HEK293 (cell line): ENCODE results near the gene EXOSC7.
A peak's percentile ranks its signal among the peaks of the same experiment; 100 is the strongest.

Experiments used
- CTCF ChIA-PET: fragments of 350-600 bp; formaldehyde crosslinking; extraction: SDS; loops from one replicate; lab custom pipeline; 2021; ENCODE audit warnings: antibody characterized with exemption; lab: Yijun Ruan, JAX
- POLR2A ChIA-PET: fragments of 300-600 bp; formaldehyde crosslinking; extraction: SDS; loops from one replicate; lab custom pipeline; 2020; ENCODE audit warnings: antibody characterized with exemption, inconsistent platforms; lab: Yijun Ruan, JAX
- H3K27ac ChIP-seq: fragments of 200-500 bp; sonication (Bioruptor generic); 2 replicates; pipeline ENCODE4 v1.5.1; 2014; ENCODE audit warnings: low read depth, low read length, control low read depth, inconsistent platforms; ENCODE audit errors: extremely low read depth
- H3K36me3 ChIP-seq, 2 experiments: fragments of 200-500 bp in 1 of 2; sonication (Bioruptor generic) in 1 of 2; 1 replicate in 1 of 2; 2 replicates in 1 of 2; pipeline ENCODE4 v1.5.1; 2014 to 2017; ENCODE audit warnings: inconsistent platforms in 2 of 2, low read length in 2 of 2; ENCODE audit not compliant: control insufficient read depth in 2 of 2, insufficient read depth in 1 of 2
- H3K4me1 ChIP-seq: fragments of 200-500 bp; sonication (Bioruptor generic); 2 replicates; pipeline ENCODE4 v1.5.1; 2014; ENCODE audit warnings: mild to moderate bottlenecking, low read length, inconsistent platforms; ENCODE audit not compliant: control insufficient read depth, insufficient read depth
- H3K4me3 ChIP-seq: 2 replicates; pipeline ENCODE4 v1.5.1; 2011; ENCODE audit warnings: low read depth, mild to moderate bottlenecking, control low read depth, low read length, moderate library complexity
- H3K9me3 ChIP-seq: fragments of 200-500 bp; sonication (Bioruptor generic); 2 replicates; pipeline ENCODE4 v1.5.1; 2014; ENCODE audit warnings: low read depth, low read length, inconsistent platforms; ENCODE audit not compliant: control insufficient read depth, insufficient read depth
- HOXA7 ChIP-seq: sonication (generic); formaldehyde crosslinking; IDR thresholded peaks from 2 replicates; pipeline ENCODE4 v1.8.1; 2022; ENCODE audit warnings: missing genetic modification reagents, borderline replicate concordance
- MEIS1 ChIP-seq: sonication (generic); formaldehyde crosslinking; IDR thresholded peaks from 2 replicates; pipeline ENCODE4 v1.8.1; 2022; ENCODE audit warnings: missing genetic modification reagents, mild to moderate bottlenecking, borderline replicate concordance
- ZFP3 ChIP-seq: fragments of 450-650 bp; formaldehyde crosslinking; IDR thresholded peaks from 2 replicates; pipeline ENCODE4 v1.5.1; 2016; ENCODE audit warnings: low read depth, missing biosample characterization, missing genetic modification characterization
- ZNF2 ChIP-seq: fragments of 450-650 bp; formaldehyde crosslinking; IDR thresholded peaks from 2 replicates; pipeline ENCODE4 v1.5.1; 2016; ENCODE audit warnings: missing biosample characterization, missing genetic modification characterization
- ZNF521 ChIP-seq: fragments of 450-650 bp; formaldehyde crosslinking; IDR thresholded peaks from 2 replicates; pipeline ENCODE4 v1.5.1; 2017; ENCODE audit warnings: missing biosample characterization, mild to moderate bottlenecking, missing genetic modification characterization
- ZNF707 ChIP-seq: fragments of 450-650 bp; formaldehyde crosslinking; IDR thresholded peaks from 2 replicates; pipeline ENCODE4 v1.5.1; 2016; ENCODE audit warnings: missing biosample characterization, missing genetic modification characterization
- ZSCAN30 ChIP-seq: fragments of 450-650 bp; IDR thresholded peaks from 2 replicates; pipeline ENCODE4 v1.5.1; 2018; ENCODE audit warnings: missing biosample characterization, mild to moderate bottlenecking, missing genetic modification characterization, moderate library complexity
- TF ChIP-seq, protein P1 (sequence below): fragments of 450-650 bp; formaldehyde crosslinking; IDR thresholded peaks from 2 replicates; pipeline ENCODE4 v1.5.1; 2016; ENCODE audit warnings: missing biosample characterization, missing genetic modification characterization
- TF ChIP-seq, protein P2 (sequence below): fragments of 450-650 bp; formaldehyde crosslinking; IDR thresholded peaks from 2 replicates; pipeline ENCODE4 v1.5.1; 2016; ENCODE audit warnings: missing biosample characterization, missing genetic modification characterization
- TF ChIP-seq, protein P3 (sequence below): fragments of 450-650 bp; formaldehyde crosslinking; IDR thresholded peaks from 2 replicates; pipeline ENCODE4 v1.5.1; 2016; ENCODE audit warnings: missing biosample characterization, missing genetic modification characterization
- TF ChIP-seq, protein P4 (sequence below): fragments of 450-650 bp; formaldehyde crosslinking; IDR thresholded peaks from 2 replicates; pipeline ENCODE4 v1.5.1; 2016; ENCODE audit warnings: missing biosample characterization, missing genetic modification characterization
- TF ChIP-seq, protein P5 (sequence below): fragments of 450-650 bp; formaldehyde crosslinking; IDR thresholded peaks from 2 replicates; pipeline ENCODE4 v1.5.1; 2016; ENCODE audit warnings: missing biosample characterization, missing genetic modification characterization

EXOSC7 gene

DNA sequence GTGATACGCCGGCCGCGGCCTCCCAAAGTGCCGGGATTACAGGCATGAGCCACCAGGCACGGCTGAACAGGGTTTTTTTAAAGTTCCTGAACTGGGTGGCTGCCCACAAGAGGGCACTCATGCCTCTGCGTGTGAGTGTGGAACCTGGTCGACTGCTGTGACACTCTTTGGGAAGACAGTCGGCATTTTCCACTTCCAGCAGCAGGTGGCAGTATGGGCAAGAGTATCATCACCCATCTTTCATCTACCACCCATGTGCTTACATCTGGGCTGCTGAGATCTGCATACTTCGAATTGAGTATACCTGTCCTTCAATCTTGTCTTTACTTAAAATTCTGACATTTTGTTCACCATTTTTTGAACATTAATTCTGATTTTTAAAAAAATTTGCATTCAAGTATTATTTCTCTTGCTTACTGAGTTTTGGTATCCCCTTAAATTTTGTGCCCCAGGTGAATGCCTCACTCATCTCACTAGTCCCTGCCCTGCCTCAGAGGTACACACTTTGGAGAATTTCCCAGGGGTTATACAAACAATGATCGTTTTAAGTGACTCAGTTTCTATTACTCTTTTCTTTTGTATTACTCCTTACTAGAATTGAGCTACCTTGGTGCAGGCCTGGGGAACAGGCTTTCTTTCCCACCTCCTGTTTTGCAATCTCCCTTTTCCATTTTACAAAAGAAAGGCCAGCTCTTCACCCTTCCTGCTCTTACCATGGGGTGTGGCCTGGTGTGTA is 61.8 kb downstream of the EXOSC7 start (continued):
- no peak for TF ChIP-seq MEIS1
- TF ChIP-seq ZFP3 = no peak
- TF ChIP-seq, protein P1, sequence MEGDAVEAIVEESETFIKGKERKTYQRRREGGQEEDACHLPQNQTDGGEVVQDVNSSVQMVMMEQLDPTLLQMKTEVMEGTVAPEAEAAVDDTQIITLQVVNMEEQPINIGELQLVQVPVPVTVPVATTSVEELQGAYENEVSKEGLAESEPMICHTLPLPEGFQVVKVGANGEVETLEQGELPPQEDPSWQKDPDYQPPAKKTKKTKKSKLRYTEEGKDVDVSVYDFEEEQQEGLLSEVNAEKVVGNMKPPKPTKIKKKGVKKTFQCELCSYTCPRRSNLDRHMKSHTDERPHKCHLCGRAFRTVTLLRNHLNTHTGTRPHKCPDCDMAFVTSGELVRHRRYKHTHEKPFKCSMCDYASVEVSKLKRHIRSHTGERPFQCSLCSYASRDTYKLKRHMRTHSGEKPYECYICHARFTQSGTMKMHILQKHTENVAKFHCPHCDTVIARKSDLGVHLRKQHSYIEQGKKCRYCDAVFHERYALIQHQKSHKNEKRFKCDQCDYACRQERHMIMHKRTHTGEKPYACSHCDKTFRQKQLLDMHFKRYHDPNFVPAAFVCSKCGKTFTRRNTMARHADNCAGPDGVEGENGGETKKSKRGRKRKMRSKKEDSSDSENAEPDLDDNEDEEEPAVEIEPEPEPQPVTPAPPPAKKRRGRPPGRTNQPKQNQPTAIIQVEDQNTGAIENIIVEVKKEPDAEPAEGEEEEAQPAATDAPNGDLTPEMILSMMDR (tag by site-specific recombination) = peak; percentile 89
- TF ChIP-seq, protein P2, sequence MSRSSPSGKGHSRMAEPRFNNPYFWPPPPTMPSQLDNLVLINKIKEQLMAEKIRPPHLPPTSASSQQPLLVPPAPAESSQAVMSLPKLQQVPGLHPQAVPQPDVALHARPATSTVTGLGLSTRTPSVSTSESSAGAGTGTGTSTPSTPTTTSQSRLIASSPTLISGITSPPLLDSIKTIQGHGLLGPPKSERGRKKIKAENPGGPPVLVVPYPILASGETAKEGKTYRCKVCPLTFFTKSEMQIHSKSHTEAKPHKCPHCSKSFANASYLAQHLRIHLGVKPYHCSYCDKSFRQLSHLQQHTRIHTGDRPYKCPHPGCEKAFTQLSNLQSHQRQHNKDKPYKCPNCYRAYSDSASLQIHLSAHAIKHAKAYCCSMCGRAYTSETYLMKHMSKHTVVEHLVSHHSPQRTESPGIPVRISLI (tag by site-specific recombination) = peak; percentile 94
- peak; percentile 58; the same call in 1 of the 2 replicates for TF ChIP-seq ZNF2 (tag by site-specific recombination)

DNA sequence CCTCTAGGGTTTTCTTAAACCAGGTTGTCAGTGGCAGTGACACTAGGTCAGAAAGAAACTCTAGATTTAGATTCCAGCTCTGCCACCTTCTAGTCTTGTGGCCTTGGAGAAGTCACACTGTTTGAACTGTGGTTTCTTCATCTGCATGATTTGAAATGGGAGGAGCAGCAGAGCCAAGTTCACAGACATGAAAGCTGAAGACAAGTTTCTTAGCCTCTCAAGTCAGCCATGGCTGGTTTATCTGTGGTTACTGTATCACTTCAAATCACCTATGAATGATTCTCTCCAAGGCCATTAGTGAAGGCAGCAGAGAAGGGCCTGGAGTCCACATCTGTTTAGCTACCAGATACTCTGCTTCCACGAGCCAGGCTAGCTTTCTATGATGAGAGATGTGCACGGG is 65.6 kb downstream of the EXOSC7 start:
- Histone ChIP-seq H3K36me3 (no peaks in the 10 kb centered on the region), H3K4me1 (no peaks in the 10 kb centered on the region), H3K27ac (no peak overlapping the region), H3K4me3 (no peak overlapping the region), H3K9me3 (no peaks in the 10 kb centered on the region)
- TF ChIP-seq ZNF707 (tag by site-specific recombination) (no peak), ZNF521 (tag by site-specific recombination) (no peak)
- TF ChIP-seq, protein P3, sequence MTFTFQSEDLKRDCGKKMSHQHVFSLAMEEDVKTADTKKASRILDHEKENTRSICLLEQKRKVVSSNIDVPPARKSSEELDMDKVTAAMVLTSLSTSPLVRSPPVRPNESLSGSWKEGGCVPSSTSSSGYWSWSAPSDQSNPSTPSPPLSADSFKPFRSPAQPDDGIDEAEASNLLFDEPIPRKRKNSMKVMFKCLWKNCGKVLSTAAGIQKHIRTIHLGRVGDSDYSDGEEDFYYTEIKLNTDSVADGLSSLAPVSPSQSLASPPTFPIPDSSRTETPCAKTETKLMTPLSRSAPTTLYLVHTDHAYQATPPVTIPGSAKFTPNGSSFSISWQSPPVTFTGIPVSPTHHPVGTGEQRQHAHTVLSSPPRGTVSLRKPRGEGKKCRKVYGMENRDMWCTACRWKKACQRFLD (tag by site-specific recombination) = no peak
- CTCF ChIA-PET = interaction anchor here (0.6 to 7.8 kb wide), 16 partner anchors 11 to 1172 kb away, joined by 3 to 128 read pairs (median 6); no protein-coding TSS in a partner anchor
- POLR2A ChIA-PET = no interaction called here

DNA sequence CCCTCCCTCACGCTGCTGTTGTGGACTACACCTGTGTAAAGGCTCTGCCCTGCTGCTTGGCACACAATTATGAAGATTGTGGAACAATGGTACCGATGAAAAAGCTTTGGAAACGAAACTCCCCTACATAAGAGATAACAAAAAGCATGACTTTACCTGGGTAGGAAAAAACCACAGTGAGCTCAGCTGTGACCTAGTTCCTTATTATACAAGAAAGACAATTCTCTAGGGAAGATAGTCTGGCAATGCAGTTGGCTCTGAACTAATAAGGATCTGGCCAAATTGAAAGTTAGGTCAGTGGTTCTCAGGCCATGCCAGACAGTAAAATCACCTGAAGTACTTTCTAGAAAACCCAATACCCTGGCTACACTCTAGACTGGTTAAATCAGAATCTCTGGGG is 66.1 kb downstream of the EXOSC7 start:
- CTCF ChIA-PET = interaction anchor here (0.6 to 7.8 kb wide), 14 partner anchors 10 to 888 kb away, joined by 3 to 128 read pairs (median 6); no protein-coding TSS in a partner anchor
- no peak overlapping the region for H3K27ac ChIP-seq
- H3K4me3 ChIP-seq = no peak overlapping the region

More for the DNA sequence above, 66.1 kb downstream of the EXOSC7 start:
- Histone ChIP-seq H3K4me1 (no peaks in the 10 kb centered on the region), H3K9me3 (no peaks in the 10 kb centered on the region), H3K36me3 (no peaks in the 10 kb centered on the region)
- POLR2A ChIA-PET = interaction anchor here (1.1 kb wide), 1 partner anchor 29 kb away, joined by 4 read pairs; no protein-coding TSS in a partner anchor
- TF ChIP-seq HOXA7 (CRISPR knock-in tag) (no peak), ZSCAN30 (no peak)
- TF ChIP-seq, protein P4, sequence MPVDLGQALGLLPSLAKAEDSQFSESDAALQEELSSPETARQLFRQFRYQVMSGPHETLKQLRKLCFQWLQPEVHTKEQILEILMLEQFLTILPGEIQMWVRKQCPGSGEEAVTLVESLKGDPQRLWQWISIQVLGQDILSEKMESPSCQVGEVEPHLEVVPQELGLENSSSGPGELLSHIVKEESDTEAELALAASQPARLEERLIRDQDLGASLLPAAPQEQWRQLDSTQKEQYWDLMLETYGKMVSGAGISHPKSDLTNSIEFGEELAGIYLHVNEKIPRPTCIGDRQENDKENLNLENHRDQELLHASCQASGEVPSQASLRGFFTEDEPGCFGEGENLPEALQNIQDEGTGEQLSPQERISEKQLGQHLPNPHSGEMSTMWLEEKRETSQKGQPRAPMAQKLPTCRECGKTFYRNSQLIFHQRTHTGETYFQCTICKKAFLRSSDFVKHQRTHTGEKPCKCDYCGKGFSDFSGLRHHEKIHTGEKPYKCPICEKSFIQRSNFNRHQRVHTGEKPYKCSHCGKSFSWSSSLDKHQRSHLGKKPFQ = no peak
- TF ChIP-seq, protein P5, sequence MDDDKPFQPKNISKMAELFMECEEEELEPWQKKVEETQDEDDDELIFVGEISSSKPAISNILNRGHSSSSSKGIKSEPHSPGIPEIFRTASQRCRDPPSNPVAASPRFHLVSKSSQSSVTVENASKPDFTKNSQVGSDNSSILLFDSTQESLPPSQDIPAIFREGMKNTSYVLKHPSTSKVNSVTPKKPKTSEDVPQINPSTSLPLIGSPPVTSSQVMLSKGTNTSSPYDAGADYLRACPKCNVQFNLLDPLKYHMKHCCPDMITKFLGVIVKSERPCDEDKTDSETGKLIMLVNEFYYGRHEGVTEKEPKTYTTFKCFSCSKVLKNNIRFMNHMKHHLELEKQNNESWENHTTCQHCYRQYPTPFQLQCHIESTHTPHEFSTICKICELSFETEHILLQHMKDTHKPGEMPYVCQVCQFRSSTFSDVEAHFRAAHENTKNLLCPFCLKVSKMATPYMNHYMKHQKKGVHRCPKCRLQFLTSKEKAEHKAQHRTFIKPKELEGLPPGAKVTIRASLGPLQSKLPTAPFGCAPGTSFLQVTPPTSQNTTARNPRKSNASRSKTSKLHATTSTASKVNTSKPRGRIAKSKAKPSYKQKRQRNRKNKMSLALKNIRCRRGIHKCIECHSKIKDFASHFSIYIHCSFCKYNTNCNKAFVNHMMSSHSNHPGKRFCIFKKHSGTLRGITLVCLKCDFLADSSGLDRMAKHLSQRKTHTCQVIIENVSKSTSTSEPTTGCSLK (tag by site-specific recombination) = no peak
